BE2C (cell line): Measurements from ENCODE around the gene C20orf144.
"Not testable (repeated sequence)": the region's sequence is repeated elsewhere in the genome, so short reads cannot be mapped to it uniquely, and the experiment has no call there.

Source experiments
- DNase-seq: peaks from one replicate; pipeline ENCODE4 v3.0.0-alpha.2; 2020
- H3K27me3 ChIP-seq: fragments of 250-450 bp; sonication (Bioruptor Pico); 2 replicates; pipeline ENCODE4 v1.5.1; 2020; ENCODE audit warnings: mild to moderate bottlenecking
- H3K36me3 ChIP-seq: fragments of 250-450 bp; sonication (Bioruptor Pico); 2 replicates; pipeline ENCODE4 v1.5.1; 2020; ENCODE audit warnings: mild to moderate bottlenecking
- H3K4me1 ChIP-seq: fragments of 250-450 bp; sonication (Bioruptor Pico); 2 replicates; pipeline ENCODE4 v1.5.1; 2020
- H3K4me3 ChIP-seq: 2 replicates; pipeline ENCODE4 v1.5.1; 2011; ENCODE audit warnings: low read depth, low read length
- H3K9me3 ChIP-seq: fragments of 250-450 bp; sonication (Bioruptor Pico); 2 replicates; pipeline ENCODE4 v1.5.1; 2020
- TF ChIP-seq, protein P1 (sequence below): IDR thresholded peaks from 2 replicates; pipeline ENCODE4 v1.5.1; 2012; ENCODE audit warnings: mild to moderate bottlenecking, low read depth, low read length

The C20orf144 gene

GRCh38 chr20:33693741-33694638, 31.9 kb downstream of the C20orf144 start:
- no peak for DNase-seq
- Histone ChIP-seq H3K36me3 (no peaks in the 10 kb centered on the region), H3K4me1 (peaks cover 11% of the 10 kb centered on the region), H3K4me3 (no peak overlapping the region), H3K27me3 (no peaks in the 10 kb centered on the region), H3K9me3 (no peaks in the 10 kb centered on the region)
- TF ChIP-seq, protein P1, sequence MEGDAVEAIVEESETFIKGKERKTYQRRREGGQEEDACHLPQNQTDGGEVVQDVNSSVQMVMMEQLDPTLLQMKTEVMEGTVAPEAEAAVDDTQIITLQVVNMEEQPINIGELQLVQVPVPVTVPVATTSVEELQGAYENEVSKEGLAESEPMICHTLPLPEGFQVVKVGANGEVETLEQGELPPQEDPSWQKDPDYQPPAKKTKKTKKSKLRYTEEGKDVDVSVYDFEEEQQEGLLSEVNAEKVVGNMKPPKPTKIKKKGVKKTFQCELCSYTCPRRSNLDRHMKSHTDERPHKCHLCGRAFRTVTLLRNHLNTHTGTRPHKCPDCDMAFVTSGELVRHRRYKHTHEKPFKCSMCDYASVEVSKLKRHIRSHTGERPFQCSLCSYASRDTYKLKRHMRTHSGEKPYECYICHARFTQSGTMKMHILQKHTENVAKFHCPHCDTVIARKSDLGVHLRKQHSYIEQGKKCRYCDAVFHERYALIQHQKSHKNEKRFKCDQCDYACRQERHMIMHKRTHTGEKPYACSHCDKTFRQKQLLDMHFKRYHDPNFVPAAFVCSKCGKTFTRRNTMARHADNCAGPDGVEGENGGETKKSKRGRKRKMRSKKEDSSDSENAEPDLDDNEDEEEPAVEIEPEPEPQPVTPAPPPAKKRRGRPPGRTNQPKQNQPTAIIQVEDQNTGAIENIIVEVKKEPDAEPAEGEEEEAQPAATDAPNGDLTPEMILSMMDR = 0 out of 2 replicates have a peak, but pooled peaks have one; percentile 8

- Histone ChIP-seq H3K36me3 (no peaks in the 10 kb centered on the region), H3K27me3 (no peaks in the 10 kb centered on the region), H3K9me3 (no peaks in the 10 kb centered on the region), H3K4me3 (no peak overlapping the region), H3K4me1 (peaks cover 11% of the 10 kb centered on the region)
- TF ChIP-seq, protein P1 = no peak
- DNase-seq = no peak
These were observed 32.5 kb downstream of the C20orf144 start for GRCh38 chr20:33694639-33695012.

- Histone ChIP-seq H3K4me1 (peaks cover 11% of the 10 kb centered on the region), H3K4me3 (no peak overlapping the region), H3K36me3 (no peaks in the 10 kb centered on the region), H3K9me3 (no peaks in the 10 kb centered on the region), H3K27me3 (no peaks in the 10 kb centered on the region)
- peak; percentile 73 for DNase-seq
- TF ChIP-seq, protein P1 = no peak
These were observed 34.3 kb downstream of the C20orf144 start for GRCh38 chr20:33696448-33696847.

DNA sequence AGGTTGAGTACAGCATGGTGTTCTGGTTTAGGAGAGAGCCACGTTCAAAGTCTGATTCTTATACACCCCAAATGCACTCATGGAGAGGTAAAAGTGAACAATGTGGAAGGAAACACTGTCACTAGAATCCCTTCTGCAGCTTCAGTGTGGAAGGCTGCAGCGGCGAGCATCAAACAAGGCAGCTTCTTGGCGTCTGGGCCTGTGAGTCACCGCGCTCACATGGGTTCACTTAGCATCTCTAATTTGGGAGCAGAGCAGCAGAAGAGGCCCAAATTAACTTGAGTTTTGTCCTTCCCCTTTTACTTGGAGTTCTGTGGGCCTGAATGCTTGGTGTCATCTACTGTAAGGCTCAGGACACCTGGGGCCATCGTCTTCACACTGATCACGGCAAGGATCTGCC, 35.0 kb downstream of the C20orf144 start:
- H3K4me1 ChIP-seq = peaks cover 11% of the 10 kb centered on the region
- H3K36me3 ChIP-seq = no peaks in the 10 kb centered on the region
- peak; percentile 72 for DNase-seq
- no peaks in the 10 kb centered on the region for H3K9me3 ChIP-seq
- H3K4me3 ChIP-seq = no peak overlapping the region
- no peaks in the 10 kb centered on the region for H3K27me3 ChIP-seq
- TF ChIP-seq, protein P1 = no peak

- not testable (repeated sequence) for H3K36me3 ChIP-seq, DNase-seq, H3K4me3 ChIP-seq, H3K9me3 ChIP-seq, H3K27me3 ChIP-seq
- H3K4me1 ChIP-seq = peaks cover 19% of the 10 kb centered on the region
These were observed 36.8 kb downstream of the C20orf144 start for GRCh38 chr20:33698966-33699365.

DNA sequence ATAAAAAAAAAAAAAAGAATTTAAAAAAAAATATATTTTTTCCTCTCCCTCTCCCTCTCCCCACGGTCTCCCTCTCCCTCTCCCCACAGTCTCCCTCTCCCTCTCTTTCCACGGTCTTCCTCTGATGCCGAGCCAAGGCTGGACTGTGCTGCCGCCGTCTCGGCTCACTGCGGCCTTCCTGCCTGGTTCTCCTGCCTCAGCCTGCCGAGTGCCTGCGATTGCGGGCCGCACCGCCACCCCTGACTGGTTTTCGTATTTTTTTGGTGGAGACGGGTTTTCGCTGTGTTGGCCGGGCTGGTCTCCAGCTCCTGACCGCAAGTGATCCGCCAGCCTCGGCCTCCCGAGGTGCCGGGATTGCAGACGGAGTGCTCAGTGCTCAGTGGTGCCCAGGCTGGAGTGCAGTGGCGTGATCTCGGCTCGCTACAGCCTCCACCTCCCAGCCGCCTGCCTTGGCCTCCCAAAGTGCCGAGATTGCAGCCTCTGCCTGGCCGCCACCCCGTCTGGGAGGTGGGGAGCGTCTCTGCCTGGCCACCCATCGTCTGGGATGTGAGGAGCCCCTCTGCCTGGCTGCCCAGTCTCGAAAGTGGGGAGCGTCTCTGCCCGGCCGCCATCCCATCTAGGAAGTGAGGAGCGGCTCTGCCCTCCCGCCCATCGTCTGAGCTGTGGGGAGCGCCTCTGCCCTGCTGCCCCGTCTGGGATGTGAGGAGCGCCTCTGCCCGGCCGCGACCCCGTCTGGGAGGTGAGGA, 38.7 kb downstream of the C20orf144 start:
- H3K36me3 ChIP-seq, H3K9me3 ChIP-seq: not testable (repeated sequence)

More for the DNA sequence above, 38.7 kb downstream of the C20orf144 start:
- peaks cover 19% of the 10 kb centered on the region for H3K4me1 ChIP-seq
- not testable (repeated sequence) for H3K27me3 ChIP-seq, DNase-seq, H3K4me3 ChIP-seq
